Activated CD4-positive, CD25-positive, alpha-beta regulatory T cell (primary cell): ENCODE measurements around the gene PKP1.

Source experiments
- DNase-seq, 4 experiments: peaks; one replicate each; lab custom pipeline; 2025; lab: John Stamatoyannopoulos, UW

Gene PKP1

DNA sequence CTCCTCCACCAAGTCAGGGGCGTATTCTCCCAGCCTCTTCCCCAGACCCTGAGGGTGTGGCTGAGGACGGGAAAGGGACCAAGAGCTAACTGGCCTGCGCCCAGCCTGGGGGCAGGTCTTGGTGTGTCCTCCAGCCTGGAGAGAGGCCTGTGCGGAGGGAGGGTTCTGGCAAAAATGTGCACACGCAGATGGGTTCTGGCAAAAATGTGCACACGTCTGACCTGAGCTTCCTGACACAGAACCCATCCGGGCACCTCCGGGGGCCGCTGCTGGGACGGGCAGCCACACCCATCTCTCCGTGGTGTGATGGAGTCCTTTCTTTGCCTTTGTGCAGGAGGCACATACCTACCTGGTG, 23.1 kb upstream of the PKP1 start:
- DNase-seq: no peak

DNA sequence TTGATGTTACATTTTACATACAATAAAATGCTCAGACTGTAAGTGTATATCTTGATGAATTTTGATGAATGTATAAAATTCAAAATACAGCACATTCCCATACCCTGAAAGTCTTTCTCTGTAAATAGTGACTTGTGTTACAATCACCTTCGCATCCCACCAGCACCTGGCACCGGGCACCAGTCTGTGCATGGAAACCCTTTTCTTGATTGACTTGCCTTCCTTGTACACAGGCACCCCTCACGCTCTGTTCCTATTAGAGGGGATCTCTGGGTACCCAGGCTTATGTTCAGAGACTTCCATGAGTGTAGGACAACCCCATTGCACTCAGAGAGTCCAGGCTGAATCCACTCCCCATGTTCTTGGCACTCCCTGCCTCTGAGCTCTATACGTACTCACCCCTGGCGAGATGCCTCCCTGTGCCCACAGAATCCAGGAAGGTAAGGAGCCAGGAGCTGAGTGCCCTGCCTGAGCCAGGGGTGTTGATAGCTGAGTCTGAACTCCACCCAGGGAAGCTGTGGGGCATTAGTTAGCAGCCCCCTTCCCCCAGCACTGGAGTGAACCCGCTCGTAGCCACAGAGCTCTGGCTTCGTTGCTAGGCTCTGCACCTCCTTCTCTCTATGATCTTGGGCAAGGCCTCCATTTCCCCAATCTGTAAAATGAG, 22.5 kb upstream of the PKP1 start:
- no peak for DNase-seq

DNA sequence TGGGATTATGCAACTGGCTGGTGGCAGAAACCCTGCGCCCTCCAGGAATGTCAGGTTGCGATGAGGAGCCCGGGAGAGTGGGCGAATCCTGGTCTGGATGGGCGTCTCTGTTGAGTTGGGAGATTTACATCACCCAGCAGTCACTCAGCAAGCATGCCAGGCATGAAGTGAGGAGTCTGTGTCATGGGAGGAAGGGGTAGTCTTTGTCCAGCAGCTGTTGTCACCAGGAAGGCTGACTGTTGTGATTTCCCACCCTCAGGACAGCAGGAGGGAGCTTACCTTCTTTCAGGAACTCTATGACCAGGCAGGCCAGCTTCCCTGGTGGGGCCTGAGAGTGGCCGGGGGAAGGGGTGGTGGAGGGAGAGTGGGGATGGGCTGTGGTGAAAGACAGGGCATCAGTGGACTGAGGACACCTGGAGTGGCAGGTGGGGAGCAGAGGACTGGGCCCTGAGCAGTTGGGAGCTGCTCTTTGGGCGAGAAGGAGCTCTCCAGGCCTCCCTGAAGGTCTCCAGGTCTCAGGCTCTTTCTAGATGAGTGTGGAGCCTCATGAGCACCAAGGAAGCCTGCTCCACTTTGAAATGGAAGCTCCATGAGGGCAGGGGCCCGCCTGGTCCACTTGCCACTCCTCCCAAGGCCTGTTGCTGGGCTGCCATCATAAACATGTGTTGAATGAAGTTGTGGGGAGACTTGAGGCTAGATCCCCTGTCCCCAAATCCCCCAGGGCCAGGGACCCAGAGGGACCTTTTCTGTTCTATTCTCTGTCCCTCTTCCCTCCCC, 21.3 kb upstream of the PKP1 start:
- no peak for DNase-seq

DNA sequence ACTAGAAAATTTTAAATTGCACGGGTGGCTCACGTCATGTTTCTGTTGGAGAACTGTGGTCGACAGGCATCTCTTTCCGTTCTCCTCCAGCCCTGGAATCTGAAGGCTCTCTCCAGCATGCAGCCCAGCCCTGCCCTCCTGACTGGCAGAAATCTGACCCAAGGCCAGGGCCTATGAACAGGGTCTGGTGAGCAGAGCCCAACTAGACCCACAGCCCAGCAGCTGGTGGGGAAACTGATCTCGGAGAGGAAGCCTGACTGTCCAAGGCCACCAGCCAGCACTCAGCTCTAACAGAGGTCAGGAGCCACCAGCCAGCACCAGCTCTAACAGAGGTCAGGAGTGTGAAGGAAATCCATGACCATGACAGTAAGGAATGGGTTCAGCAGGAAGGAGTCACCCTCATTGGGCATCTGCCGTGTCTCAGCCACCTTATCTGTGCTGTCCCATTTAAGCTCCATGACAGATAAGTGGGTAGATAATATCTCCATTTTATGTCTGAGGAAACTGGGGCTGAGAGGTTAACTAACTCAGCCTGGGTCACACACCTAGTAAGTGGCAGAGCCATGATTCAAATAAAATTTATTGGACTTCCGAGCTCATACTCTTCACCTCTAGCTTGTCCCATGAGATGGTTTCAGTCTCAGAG, 20.2 kb upstream of the PKP1 start:
- no peak for DNase-seq

DNA sequence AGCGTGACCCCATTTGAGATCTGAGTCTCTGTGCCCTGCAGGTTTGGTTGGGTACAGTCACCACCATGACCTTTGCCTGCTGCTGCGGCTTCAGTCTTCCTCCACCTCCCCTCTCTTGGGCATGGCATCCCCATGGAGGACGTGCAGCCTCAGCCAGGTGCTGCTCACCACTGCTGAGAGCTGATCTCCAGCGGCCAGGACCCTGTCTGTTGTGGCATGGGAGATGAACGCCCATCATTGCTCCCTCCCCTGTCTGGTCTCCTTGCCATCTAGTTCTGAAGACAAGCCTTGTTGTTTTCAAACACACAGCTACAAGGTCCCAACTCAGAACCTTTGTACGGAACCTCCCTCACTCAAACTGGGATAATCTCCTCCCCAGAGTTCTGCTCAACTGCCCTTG, 19.2 kb upstream of the PKP1 start:
- no peak for DNase-seq

DNA sequence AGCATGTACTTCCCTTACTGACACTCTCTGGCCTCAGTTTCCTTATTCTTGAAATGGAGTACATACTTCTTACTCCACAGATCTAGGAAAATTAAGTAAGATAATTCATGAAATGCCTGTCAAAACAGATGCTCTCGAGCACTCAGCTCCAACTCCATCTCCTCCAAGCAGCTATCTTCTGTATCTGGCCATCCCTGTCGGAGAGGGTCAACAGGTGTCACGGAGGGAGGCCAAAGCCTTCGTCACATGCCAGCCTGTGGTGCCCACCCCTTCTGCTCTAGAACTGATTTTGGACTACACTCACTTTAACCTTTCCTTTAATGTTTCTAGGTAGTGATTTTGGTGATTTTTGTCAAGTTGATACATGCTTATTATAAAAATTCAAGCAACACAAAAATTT, 18.8 kb upstream of the PKP1 start:
- DNase-seq: no peak

DNA sequence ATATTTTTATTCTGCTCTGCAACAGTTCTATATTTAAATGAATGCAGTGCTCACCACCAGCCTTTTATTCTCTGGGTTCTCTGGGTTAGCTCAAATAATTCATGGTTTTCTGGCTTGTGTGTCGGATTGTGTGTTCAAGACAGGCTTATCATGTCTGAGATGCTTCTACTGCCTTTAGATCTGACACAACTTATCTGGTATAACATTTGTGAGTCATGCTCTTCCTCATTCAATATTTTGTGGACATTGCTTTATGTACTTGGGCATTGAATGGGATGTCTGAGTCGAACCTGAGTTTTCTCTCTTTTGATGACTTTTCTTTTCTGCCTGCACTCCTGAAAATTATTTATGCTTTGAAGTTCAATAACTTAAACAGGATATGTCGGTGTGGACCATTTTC, 17.6 kb upstream of the PKP1 start:
- no peak for DNase-seq

DNA sequence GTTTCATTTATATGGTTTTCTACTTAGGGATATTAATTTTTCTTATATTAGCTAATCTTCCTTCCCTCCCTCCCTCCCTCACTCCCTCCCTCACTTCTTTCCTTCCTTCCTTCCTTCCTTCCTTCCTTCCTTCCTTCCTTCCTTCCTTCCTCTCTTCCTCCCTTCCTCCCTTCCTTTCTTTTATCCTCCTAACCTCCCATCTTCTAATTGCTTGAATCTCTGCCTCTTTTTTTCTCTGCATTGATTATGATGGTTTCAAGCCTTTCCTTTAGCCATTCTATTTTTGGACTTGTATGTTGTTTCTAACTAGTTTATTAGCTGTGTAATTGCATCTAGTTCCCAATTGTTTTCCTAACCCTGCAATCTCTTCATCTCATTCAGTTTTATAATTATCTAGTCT, 17.0 kb upstream of the PKP1 start:
- DNase-seq: no peak

DNA sequence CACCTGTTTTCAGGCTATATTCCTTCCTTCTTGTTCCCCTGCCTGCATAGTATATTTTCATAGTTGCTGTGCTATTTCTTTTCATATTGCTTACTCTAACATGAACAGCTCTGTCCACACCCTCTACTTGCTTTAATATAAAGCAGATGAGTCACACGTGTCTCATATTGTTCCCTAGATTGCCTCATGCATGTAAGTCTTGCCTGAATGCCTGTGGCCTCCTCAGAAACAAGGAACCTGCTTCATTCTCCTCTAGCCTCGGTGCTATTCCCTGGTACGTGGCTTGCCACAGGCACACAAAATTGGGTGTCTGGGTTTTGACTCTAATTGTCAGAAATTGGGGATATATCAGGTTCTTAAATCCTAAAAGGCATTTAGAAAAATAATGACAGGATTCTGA, 16.5 kb upstream of the PKP1 start:
- DNase-seq: no peak

DNA sequence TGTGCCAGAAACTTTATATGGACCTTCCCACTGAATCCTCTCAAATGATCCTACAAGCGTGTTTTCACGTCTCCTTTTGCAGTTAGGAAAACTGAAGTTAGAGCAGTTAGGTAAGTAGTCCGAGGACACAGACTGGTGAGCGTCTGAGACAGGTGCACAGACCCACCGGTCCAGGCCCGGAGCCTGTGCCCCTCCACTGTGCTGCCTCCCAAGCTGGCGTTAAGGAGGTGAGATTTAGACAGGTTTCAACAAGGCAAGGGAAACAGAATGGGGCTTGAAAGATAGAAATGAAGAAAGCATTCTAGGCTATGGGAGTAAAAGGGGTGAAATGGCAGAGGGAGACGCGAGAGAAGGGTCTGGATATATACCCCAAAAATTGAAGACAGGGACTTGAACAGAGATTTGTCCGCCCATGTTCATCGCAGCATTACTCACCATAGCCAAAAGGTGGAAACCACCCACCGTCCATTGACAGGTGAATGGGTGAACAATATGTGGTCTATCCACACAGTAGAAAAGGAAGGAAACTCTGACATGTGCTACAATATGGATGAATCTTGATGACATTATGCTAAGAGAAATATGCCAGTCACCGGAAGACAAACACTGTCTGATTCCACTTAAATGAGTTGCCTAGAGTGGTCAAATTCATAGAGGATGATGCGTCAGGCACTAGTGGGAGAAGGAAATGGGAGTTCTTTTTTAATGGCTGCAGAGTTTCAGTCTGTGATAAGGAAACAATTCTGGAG, 15.7 kb upstream of the PKP1 start:
- no peak for DNase-seq

DNA sequence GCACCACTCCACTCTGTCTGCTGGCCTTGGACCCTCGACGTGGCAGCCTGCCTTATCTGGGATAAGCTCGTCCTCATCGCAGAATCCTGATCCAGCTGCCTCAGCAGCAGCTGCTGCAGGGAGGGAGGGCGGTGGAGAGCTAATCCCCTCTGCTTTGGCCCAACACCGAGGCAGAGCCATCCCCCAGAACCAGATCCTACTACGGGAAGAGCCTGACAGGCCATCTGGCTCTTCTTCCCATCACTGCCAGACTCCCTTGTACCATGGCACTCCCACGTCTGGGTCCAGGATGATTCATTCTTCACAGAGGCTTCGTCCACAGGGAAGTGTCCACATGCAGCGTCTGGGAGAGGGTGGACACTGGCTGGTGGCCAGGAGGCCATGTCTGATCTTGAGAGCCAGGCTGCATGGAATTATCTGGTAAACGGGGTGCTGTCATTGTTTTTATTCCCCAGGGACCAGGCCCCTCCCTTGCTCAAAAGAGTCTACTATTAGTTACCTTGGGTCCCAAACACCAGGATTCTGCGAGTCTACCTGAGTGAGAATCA, 14.6 kb upstream of the PKP1 start:
- DNase-seq: no peak

DNA sequence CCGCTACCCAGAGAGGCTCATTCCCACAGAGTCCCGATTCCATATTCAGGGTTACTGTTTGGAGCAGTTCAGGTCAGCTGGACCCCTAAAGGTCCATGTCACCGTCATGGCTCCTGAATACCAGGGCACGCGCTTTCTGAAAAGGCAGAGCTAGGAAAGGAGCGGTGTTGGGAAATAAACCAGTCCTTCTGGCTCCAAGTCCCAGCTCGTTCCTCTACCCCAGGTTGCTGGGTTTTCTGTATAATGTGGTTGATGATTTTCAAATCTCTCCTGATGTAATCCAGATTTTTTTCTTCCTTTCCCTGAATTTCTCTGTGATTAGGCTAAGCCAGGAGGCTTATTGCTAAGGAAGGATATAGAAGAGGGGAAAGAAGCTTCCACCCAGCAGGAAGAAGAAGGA, 14.0 kb upstream of the PKP1 start:
- no peak for DNase-seq

DNA sequence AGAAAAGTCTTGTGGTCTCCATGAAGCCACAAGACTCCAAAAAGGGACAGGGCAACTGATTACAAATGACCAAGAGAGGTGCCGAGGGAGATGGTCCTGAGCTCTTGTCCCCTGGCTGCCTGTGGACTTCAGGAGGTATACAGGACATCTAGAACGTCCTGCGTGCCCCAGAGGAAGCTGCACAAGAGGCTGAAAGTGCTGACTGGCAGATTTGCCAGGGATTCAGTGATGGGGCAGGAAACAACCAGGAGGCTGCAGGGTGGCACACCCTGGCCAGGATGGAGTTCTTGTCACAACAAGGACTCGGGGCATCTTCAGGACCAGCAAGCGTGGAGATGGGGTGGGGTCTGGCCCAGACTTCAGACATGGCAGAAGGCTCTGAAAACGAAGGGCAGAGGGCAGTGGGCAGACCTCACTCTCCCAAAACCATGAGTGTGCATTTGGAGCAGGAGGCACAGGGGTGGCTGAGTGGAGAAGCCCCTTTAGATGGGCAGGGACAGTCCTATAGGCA, 13.4 kb upstream of the PKP1 start:
- no peak for DNase-seq

DNA sequence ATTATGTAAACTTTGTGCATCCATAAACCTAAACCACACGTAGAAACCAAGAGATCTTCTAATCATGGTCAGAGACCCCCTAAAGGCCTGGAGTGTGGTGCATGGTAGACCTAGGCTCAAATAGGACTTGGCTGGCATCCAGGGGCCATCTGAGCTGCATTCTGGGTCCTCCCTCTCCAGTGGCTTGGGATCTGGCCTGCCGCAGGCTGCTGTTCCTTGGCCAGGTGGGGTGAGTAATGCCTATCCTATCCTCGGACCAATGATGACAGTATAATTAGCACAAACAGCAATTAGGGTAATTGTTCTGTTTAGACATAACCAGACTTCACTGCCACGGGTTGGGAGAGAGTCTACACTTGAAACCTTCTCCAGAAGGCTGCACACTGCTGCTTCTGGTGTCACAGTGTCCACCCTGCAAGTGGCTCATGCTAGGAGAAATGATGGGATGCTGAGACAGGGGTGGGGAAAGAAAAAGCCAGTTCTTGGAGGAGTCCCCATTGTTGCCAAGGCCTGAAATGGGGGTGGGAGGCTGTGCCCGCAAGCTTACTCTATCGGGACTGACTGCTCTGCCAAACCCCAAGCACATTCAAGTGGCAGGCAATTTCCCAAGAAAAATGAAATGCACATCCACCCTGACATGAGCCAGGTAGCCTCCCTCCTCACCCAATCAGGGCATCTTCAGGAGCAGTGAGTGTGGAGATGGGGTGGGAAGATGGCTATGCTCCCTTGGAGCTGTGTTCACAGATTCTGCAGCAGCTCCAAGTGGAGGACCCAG, 12.5 kb upstream of the PKP1 start:
- DNase-seq: no peak

DNA sequence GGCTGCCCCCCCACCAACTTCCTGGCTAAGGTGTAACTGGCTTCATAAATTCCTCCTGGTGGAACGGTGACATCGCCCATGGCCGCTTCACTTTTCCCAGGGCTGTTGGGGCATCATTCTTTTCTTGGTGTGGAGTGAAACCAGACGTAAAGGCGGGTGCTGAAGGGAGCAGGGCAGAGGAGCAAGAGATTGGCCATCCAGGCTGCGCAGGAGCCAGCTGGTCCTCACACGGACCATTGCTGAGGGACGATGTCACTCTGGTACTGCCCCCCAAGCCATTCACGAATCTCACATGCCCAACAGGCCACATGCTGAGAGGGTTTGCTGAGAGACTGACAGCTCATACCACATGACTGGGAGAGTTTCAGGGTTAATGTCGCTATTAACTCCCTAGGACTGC, 10.5 kb upstream of the PKP1 start:
- DNase-seq: no peak

DNA sequence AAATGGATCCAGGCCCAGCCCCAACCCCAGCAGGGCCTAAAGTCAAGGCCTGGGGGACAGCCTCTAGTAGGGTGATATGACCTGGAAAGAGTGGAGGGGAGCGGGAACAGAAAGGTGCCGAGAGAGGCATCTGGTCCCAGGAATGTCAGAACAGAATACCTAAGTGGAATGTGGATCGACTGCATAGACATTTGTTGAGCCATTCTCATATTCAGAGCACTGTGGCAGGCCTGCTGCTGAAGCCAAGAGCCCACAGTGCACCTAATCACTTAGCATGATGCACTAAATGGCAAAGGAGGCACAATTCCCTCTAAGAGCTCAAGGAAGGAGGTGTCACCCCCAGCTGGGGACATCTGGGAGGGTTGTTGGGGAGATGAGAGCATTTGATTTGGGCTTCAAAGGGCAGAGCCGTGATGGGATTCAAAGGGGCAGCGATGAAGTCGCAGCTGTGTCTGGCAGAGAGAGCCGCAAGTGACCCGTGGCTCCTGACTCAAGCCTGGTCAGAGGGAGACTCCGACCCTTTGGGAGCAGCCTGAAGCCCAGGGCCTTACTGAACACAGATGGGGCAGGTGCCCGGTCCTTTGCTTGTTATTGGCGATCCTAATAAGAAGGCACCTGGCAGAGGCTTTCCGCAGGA, 8.6 kb upstream of the PKP1 start:
- no peak for DNase-seq

DNA sequence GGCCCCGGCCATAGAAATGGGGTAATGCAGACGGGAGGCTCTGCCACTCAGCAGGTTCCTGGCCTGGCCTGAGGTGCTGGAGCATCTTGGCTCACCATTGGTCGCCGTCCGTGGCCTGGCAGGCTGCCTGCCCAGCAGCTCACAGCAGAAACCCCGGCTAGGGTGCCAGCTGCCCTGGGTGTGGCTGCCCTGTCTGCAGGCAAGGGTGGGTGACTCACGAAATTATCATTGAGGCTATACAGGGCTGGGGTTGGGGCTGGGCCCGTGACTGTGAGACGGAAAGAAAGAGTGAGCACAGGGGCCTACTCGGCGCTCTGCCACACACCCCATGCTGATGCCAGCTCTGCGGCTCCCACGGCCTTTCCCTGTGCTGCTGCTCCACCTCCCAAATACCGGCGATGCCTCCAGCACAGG, 8.0 kb upstream of the PKP1 start:
- no peak for DNase-seq

DNA sequence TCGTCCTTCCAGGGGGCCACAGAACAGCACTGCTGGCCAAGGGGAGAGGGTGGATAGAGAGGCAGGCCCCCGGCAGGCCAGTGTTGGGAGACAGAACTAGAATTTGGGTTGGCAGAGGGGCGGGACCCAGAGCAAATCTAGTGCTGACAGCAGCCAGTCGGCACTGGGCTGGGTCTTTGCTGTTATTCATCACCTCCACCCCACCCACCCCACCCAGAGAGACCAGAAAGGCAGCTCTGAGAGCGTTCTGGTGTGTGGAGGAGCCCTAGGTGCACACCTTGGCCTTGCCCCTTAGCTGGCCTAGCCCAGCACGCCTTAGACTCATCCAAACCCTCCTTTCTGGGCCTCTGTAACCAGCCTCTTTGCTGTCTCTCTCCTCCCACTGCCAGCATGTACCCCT, 6.4 kb upstream of the PKP1 start:
- no peak for DNase-seq

DNA sequence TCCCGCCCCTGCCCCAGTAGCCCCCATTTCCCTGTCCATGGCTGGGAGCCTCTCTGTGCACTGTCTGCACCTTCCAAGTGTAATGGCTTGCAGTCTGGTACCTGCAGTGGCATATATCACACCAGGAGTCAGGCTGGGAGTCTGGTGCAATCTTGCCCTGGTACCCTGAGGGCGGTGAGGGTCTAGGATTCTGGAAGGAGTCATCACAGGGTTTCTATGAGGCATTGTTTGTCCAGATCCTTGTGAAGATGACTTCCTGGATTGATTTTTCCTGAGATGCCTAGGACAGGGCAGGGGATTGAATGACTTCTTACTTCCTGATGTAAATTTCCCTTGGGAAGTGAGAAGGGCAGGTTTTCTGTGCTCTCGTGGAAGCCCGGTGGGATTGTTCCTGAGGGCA, 5.9 kb upstream of the PKP1 start:
- no peak for DNase-seq

DNA sequence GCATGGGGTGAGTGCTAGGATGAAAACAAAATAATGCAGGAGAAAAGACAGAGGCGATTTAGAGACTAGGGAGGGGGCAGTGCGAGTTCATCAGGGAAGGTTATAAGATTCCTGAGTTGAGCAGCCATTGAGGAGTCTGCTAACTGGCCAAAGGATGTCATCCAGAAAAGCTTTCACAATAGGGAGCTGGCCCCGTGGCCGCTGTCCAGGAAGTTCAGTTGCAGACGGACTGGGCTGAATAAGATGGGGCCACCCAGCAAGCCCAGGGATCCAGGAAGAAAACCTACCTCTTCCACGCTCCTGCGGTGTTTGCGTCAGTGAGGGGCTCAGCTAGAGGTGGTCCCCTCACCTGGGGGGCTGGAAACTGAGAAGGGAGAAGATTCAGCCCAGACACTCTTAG, 4.0 kb upstream of the PKP1 start:
- DNase-seq: no peak

DNA sequence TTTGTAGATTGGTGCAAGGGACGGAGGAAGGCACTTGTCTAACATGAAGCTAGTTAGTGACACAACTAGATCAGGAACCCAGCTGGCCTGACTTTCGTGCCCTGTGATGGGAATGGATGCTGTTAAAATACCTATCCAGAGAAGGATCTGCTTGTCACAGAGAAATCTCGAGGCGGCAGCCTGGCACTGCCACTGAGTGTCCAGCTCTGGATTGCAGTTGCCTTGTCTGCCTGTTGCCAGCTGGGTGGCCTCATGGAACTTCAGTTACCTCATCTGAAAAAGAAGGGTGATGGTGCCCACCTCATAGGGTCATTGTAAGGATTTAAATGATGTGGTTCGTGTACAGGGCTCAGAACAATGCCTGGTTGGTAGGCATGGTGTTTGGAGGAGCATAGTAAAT, 2.4 kb upstream of the PKP1 start:
- DNase-seq: no peak
